HG03045 (cell line): ENCODE results near the gene NME7.

Experiments
- ATAC-seq: cut with Tn5 transposase; IDR thresholded peaks from one replicate; pipeline ENCODE4 v1.9.1; 2021; ENCODE audit warnings: mild to moderate bottlenecking, moderate library complexity; ENCODE audit not compliant: unreplicated experiment

NME7 gene

DNA sequence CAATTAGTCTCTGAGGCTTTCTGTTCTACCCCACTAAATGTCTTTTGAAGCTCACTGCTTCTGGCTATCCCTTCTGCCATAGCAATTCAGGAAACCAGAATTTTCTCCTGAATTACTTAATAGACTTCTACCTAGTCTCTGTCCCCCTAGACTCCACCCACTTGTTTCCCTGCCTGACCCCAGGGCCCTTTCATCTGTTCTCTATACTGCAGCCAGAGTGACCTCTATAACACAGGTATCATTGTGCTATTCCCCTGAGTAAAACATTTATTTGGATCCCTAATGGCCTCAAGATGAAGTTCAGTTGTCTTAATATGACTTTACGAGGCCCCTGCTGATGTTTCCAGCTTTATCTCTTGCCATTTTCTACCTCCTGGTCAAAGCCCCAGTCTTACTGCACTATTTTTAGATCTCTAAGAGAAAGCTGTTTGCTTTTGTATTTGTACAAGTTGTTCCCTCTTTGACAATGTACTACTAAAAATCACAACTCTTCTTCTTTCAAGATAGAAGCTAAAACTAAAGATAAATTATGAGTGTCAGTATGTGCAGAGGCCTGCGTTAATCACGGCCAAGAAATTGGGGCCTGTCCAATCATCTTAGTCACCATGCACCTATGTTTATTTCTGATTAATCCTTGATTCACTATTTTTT is 206.6 kb downstream of the NME7 start:
- no peak for ATAC-seq

DNA sequence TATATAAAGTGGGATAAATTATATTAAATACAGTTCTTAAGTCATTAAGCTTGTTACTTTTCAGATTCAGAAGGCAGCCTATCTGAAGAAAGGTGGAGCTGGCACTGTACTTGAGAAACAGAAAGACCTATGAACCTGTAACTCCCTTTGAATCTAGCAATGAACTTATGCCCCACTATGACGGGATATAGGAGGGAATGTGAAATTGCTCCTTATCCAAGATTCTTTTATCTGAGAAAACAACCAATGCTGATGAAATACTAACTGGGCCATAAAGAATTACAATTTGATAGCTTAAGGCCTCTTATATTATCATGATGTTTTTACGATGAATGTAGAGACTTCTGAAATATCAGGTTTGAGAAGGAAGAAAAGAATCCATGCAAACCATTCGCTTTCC is 211.0 kb downstream of the NME7 start:
- no peak for ATAC-seq

DNA sequence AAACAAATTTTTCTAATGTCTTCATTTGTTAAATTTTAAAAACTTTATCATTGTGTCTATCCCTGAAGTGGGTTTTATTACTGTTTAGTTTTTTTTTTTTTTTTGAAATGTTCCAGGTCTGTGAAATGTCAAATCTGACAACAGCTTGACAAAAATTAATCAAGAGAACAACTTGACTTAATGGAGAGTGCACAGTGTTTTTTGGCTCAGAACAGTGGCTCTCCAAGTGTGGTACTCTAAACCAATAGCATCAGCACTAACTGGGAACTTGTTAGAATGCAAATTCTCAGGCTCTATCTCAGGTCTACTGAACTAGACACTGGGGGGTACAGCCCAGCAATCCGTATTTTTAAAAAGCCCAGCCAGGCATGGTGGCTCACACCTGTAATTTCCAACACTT is 211.9 kb downstream of the NME7 start:
- no peak for ATAC-seq

DNA sequence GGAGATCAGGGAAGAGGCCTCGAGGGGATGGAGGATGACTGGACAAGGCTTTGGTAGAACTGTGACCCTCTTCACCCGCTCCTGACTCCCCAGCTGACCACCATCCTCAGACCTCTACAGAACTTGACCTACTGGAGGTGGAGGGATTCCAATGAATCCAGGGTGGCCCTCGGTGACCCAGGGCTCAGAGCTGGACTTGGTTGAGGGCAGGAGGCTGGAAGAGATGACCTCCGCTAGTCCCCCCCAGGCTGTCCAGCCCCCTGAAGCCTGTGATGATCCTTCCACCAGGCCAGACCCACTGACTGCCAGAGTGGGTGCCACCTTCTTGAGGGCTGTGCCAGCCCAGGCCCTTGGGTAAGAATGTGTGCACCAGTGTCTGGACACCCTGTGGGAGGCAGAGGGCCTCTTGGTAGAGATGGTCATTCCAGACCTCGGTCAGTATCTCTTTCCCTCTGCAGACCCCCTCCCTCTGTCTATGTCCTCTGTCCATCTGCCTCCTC is 216.2 kb downstream of the NME7 start:
- ATAC-seq = no peak

DNA sequence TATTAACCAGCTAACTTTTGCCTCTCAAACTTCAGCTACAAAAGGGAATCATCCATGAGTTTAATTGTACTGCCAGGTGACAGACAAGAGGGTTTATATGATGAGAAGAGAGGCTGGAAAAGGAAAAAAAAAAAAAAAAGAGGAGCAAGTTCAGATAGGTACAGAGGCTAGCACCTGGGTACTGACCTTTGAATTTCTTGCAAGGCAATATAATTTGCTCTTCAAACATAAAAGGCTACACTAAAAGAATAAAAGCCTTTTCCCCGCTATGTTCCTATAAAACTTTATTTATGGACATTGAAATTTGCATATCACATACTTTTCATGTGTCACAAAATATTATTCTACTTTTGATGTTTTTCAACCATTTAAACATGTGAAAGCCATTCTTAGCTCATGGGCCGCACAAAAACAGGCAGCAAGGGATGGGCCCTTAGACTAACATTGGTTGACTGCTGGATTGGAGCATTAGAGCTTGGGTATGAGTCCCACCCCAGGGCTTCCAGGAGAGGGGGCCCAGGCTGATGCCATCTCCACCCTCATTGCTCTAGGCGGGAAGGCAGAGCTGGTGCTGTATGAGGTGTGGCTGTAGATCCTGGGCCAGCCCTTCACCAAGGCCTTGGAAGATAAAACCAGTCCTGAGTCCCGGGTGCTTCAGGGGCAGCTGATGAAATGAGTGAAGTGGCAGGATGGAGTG is 216.8 kb downstream of the NME7 start:
- ATAC-seq = no peak

DNA sequence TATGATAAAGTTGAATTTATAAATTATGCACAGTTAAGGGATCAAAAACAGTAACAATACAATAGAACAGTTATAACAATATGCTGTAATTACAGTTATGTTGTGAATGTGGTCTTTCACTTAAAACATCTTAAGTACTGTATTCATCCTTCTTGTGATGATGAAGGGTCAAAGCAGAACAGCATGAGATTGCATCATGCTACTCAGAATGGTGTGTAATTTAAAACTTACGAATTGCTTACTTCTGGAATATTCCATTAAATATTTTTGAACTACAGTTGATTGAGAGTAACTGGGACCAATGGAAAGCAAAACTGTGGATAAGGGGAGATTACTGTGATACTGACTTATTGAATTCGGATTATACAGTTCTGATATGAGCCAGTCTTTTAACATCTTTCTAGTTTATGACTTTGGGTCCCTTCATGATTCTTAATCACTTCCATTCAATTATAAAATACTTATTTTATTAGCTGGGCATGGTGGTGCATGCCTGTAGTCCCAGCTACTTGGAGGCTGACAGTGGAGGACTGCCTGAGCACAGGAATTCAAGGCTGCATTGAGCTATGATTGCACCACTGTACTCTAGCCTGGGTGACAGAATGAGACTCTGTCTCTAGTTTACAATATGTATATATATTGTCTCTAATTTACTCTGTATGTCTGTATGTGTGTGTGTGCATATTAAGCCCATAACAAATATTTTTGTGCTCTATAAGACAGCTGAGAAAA is 217.9 kb downstream of the NME7 start:
- no peak for ATAC-seq

DNA sequence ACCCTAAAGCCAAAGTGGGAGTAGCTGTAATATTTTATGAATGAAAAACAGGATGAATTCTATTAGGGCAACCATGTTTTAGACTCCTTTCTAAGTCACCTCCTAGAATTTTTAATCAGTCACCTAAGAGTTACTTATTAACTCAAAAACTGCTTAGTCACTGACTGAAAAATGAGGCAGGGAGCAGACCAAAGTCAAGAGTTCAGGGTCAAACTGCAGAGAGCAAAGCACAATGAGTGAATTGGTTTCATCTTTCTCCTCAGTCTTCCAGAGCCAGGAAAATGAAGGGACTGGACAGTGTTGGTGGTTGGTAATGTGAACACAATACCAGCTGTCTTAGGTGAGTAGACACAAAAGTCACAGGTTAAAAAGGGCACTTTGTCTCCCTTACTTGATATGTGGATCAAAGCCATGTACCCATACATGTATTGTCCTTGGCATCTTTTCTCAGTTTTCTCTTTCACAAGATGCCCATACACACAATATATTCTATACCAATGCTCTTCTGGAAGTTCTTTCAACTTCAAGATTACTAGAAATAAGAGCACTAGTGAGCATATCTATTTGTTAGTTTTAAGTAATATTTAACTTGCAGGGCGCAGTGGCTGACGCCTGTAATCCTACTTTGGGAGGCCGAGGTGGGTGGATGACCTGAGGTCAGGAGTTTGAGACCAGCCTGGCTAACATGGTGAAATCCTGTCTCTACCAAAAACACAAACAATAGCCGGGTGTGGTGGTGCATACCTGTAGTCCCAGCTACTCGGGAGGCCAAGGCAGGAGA is 218.9 kb downstream of the NME7 start:
- no peak for ATAC-seq

DNA sequence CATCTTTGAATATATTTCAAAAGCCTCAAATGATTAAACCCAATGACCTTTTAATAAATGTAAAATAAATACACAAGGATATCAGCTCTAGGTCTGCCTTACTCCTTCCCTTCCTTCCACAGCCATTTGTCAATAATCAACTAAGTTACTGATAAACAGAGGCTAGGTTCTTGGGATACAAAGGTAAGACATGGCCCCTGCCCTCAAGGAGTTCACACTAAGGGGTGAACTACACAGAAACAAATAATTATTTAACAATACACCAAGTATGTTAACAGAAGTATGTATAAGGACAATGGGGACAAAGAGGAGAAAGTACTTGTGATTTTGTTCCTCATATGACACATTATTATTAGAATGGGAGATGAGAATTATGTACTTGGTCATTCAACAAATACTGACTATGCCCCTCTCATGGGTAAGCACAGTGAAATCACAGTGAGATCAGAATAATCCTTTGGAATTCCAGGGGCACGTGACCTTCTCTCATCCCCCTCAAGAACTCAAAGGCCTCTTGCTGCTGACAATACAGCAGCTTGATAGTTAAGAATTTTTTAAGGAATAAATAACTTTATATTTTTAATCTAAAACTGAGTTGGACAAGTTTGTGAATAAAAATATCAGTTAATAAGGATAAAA is 220.9 kb downstream of the NME7 start:
- ATAC-seq = no peak

DNA sequence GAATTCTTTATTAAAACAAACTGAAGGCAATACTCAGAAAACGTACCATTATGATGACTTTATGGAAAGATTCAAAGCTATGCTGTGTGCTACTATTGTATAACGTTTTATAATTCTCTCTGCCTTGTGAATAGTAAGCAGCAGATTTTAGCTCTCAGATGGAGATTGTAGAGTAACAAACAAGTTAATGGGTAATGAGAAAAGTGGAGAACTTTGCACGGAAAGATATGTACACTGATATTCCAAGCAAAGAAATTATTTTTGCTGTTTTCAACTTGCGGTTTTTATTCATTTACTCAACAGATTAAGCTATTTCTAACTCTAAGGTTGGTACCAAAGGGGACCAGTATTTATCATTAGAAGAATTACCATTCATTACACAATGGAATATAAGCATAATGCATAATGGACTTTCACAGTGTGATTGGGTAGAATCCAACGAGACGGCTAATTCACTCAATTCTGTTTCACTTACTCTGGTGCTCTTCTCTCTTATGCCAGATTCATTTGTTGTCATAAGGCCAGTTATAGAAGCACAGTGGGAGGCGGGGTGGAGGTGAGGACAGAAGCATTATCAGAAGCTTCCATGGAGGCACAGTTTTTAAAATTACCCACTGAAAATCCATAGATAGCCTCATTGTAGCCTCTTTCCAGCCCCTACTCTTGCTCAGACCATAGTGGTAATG is 222.5 kb downstream of the NME7 start:
- ATAC-seq = no peak

DNA sequence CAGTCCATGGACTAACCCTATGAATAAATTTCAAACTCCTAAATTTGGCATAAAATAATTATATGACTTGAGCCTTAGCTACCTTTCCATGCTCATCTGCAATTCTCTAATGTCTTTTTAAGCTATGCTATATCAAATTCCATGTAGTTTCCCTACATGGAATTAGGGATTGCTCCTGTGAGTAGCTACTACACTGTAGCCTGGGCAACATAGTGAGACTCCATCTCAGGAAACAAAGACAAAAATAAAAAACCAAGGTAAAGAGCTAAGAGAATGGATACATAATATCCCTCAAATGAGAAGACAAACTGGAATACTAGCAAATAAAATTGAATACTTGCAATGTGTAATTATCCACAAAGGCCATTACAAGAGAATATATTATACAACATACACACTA is 223.6 kb downstream of the NME7 start:
- ATAC-seq = no peak

DNA sequence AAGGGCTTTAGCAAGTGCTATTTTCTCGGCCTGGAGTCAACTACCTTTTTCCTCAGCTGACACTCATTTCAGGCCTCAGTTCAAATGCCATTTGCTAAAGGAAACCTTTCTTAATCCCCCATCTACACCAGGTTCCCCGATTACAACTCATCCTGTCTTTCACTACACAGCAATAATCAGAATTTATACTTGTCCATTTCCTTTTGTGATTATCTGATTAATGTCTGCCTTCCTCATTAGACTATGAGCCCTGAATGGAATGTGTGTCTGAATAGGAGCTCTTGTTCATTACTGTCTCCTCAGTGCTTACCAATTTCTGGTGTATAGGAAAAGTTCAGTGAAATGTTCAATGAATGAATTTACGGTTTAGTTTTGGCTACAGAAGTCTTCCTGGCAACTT is 224.3 kb downstream of the NME7 start:
- ATAC-seq = no peak

DNA sequence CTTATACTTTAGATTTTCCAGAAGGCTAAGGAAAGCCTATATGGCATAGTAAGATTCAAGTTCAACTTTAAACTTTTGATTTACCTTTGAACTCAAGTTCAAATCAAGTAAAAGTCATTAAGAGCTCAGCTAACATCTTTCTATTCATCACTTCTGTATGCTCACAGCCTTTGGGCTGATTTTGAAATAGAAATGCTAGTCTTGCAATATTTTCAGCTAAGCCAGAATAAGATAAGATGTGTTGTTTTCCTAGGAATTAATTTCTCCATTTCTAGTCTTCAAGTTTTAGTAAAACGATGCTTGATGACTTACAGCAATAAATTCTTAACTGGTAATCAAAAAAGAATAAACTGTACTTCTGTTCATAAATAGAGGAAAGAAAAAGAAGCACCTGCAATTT is 225.5 kb downstream of the NME7 start:
- ATAC-seq = no peak

DNA sequence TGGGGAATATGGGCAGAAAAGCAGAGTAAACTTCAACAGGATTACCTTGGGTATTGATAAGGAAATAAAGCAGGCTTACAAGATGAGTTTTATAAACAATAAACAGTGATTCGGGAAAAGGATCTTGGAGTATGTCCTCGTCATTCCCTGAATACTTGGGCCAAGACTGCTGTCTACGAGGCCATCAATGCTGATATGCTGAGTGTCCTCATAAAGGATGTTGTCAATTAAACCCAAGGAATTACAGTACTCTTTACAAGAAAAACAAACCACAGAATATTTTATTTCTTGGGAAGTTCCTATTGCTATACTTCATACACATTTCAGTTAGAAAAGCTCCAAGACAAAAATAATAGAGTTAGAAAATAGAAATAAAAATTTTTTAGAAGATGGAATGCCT is 226.2 kb downstream of the NME7 start:
- ATAC-seq = no peak

DNA sequence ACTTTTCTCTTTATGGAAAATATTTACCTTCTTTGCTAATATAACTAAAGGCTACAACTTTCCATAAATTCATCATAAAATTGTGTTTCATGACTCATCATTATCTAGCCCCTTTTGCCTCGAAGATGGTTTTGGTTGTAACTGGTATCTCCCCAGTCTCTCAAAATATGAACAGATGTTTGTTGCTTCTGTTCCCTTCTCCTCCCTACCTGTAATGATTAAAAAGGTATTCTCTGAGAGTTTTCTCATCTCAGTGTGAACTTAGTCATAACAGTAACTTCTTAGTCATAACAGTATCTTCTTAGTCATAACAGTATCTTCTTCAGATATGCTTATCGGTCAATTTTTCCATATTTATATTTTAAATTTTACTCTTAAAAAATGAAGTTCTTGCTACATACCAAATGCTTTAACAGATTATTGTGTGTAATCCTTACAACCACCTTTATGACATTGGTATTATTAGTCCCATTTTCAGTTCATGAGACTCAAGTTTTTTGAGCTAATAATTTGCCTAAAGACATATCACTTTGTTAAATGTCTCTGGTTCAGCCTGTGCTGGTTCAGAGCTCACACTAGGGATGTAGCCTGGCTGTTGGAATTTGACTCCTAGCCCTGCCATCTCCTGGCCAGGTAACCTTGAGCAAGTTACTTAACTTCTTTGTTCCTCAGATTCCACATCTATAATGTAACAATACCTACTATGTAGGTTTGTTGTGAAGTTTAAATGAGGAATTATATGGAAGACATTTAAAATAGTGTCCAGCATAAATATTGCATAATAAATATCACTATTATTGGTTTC is 228.5 kb downstream of the NME7 start:
- ATAC-seq = peak; percentile 85

DNA sequence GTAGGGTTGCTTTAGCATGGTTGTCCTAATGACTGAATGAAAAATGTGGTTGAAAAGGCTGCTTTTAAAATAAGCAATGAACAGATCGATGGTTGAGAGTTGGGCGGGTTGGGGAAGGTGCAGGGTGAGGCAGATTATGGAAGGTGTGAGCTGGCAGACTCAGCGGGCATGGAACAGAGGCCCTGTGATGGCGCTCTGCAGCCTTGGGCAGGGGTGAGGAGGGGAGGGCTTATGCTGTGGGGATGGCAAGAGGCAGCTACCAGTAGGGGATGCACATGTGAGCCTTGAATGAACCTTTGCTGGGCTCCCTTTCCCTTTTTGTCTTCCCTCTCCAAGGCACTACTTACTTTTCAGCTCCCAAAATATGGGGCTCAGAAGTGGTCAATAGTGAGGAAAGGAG is 230.2 kb downstream of the NME7 start:
- no peak for ATAC-seq

DNA sequence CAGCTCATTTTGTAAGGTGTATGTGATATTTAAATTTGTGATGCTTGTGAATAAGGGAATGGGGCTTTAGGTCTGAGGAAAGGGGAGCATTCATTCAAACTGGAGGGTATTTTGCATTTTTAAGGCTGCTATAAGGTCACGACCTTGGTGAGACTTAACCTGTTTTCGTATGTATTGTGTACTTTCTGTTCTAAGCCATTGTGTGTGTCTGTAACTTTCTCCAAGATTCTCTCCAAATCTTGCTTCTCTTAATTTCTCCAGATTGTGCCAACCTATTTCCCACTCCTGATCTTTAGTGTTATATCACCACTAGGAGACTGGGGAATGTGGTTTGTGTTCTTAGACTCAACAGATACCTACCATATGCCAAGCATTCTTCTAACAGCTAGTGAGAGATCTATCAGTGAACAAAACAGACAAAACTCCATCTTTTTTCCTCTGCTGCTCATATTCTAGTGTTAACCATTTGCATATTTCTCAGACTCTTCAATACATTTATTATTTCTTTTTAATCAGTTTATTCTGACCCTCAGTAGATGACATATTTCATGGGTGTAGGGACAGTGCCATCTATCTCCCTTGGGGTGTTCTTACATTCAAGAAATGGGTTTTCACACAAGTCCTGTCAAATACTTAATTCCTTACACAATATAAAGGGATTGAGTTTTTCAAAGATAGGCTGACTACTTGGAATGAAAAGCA is 233.6 kb downstream of the NME7 start:
- ATAC-seq = no peak

DNA sequence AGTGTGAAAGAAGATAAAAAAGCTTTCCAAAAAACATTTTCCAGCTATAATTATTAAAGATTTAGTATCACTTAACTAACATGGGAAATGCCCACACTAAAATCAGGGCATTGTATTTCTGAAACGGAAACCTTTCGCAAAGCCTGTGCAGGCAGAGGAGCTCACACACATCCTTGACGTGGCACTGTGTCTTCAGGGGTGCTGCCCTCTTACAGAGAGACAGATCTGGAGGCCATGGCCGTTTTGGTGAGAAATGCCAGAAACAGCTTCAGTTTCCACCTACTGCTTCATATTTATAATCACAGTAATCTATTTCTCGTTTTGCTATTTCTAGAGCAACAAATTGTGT is 234.4 kb downstream of the NME7 start:
- ATAC-seq = no peak

DNA sequence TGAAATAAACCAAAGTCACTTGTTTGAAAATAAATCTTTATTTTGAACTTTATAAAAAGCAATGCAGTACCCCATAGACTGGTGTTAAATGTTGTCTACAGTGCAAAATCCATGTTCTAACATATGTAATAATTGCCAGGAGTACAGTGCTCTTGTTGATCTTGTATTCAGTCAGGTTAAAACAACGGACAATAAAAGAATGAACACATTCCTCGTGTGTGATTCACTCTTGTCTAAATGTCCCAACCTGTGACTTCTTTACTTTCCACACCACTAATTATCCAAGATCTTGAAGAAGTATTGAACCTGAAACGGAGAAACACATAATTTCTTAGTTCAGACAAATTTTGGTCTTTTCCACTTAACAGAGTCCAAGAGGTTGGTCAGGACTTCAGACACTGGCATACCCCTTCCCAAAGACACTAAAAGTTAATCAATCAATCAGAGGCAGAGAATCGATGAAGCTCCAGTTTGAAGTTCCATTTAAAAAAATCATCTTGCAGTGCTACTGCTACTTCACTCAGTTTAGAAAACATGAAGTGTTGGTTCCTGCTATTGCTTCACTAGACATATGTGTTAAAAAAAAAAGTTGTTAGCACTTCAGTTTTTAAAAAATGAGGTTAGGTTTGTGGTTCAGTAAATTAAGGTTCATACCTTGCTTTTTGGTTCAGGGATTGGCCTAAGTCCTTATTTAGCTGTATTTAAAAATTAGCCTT is 234.9 kb downstream of the NME7 start:
- no peak for ATAC-seq
